GM12878 (cell line): Measurements from ENCODE around the gene ZMYND11. TPM values are rescaled to one million over a fixed set of nuclear protein-coding genes. Genes with fewer than 3 reads are reported as not detected.
A peak's percentile ranks its signal among the peaks of the same experiment; 100 is the strongest.

Experiments used
- ATAC-seq: fragments of 200-7000 bp; cut with Tn5 transposase; 3 replicates; pipeline ENCODE4 v1.9.1; 2020; ENCODE audit warnings: mild to moderate bottlenecking, moderate library complexity
- BruUV-seq: library from RNA; stranded (reverse); fragments of 400-500 nt; replicated peaks from 2 replicates; lab custom pipeline; 2021; lab: Mats Ljungman, UMichigan
- CTCF ChIA-PET: fragments of 300-600 bp; sonication (Branson Sonifier 250); formaldehyde crosslinking; extraction: SDS; loops from one replicate; lab custom pipeline; 2021; ENCODE audit warnings: inconsistent platforms; lab: Yijun Ruan, JAX
- POLR2A ChIA-PET: fragments of 350-600 bp; formaldehyde crosslinking; extraction: SDS; loops from one replicate; lab custom pipeline; 2021; ENCODE audit warnings: inconsistent platforms; lab: Charles Lee
- RAD21 ChIA-PET: fragments of 300-600 bp; sonication (Branson Sonifier 250); formaldehyde crosslinking; loops from one replicate; lab custom pipeline; 2023; ENCODE audit warnings: antibody characterized with exemption; ENCODE audit not compliant: unreplicated experiment; lab: Charles Lee
- SMC1A ChIA-PET: fragments of 300-600 bp; sonication (Branson Sonifier 250); formaldehyde crosslinking; loops from one replicate; lab custom pipeline; 2023; ENCODE audit not compliant: unreplicated experiment, uncharacterized antibody; lab: Charles Lee
- DNase-seq: peaks from one replicate; pipeline ENCODE4 v3.0.0-alpha.2; 2011; ENCODE audit warnings: low read depth, low spot score
- FAIRE-seq: peaks from 3 replicates; lab custom pipeline; 2011; peaks lifted over from hg19 to GRCh38; lab: Jason Lieb, UNC
- H2AFZ ChIP-seq: 2 replicates; pipeline ENCODE4 v1.6.0; 2011; ENCODE audit warnings: low read depth, low read length, control low read depth; ENCODE audit not compliant: control insufficient read depth
- H3K27ac ChIP-seq: 2 replicates; pipeline ENCODE4 v1.5.1; 2011; ENCODE audit warnings: control low read depth; ENCODE audit not compliant: control insufficient read depth, insufficient read depth
- H3K27me3 ChIP-seq, 2 experiments: replicated peaks in 1 of 2; 2 replicates each; pipeline versions ENCODE4 v1.6.0 to v1.6.1; 2011; ENCODE audit warnings: low read length in 1 of 2; ENCODE audit not compliant: control insufficient read depth in 2 of 2, insufficient read depth in 2 of 2
- H3K36me3 ChIP-seq, 2 experiments: 2 replicates each; pipeline ENCODE4 v1.5.1; 2011; ENCODE audit warnings: low read length in 1 of 2; ENCODE audit not compliant: control insufficient read depth in 2 of 2, insufficient read depth in 2 of 2
- H3K4me1 ChIP-seq: 2 replicates; pipeline ENCODE4 v1.6.1; 2011; ENCODE audit warnings: mild to moderate bottlenecking, low read length, moderate library complexity, mixed read lengths; ENCODE audit not compliant: control insufficient read depth, insufficient read depth
- H3K4me2 ChIP-seq: 2 replicates; pipeline ENCODE4 v1.6.0; 2011; ENCODE audit warnings: control low read depth; ENCODE audit not compliant: control insufficient read depth, insufficient read depth
- H3K4me3 ChIP-seq: fragments of 200-600 bp; sonication (generic); 2 replicates; pipeline ENCODE4 v1.5.1; 2016
- H3K79me2 ChIP-seq: 2 replicates; pipeline ENCODE4 v1.6.0; 2011; ENCODE audit warnings: low read length; ENCODE audit not compliant: control insufficient read depth, insufficient read depth
- H3K9ac ChIP-seq: 2 replicates; pipeline ENCODE4 v1.8.0; 2011; ENCODE audit warnings: low read length, control low read depth, mixed read lengths; ENCODE audit not compliant: control insufficient read depth, insufficient read depth
- H3K9me3 ChIP-seq: replicated peaks from 3 replicates; pipeline ENCODE4 v1.5.1; 2011; ENCODE audit warnings: mild to moderate bottlenecking, low read length; ENCODE audit not compliant: control insufficient read depth, insufficient read depth
- H4K20me1 ChIP-seq: 2 replicates; pipeline ENCODE4 v1.6.0; 2011; ENCODE audit not compliant: control insufficient read depth, insufficient read depth
- ASH2L ChIP-seq: fragments of 300-600, 200-600 bp; sonication (generic); IDR thresholded peaks from 2 replicates; pipeline ENCODE4 v1.6.1; 2017; ENCODE audit warnings: low read depth, mild to moderate bottlenecking, borderline replicate concordance
- CHD1 ChIP-seq: IDR thresholded peaks from 2 replicates; pipeline ENCODE4 v1.6.1; 2012; ENCODE audit warnings: low read depth, low read length, improper control_type of control experiment
- CREM ChIP-seq: IDR thresholded peaks from 2 replicates; pipeline ENCODE4 v1.6.1; 2014; ENCODE audit warnings: antibody characterized with exemption, low read depth
- HDAC6 ChIP-seq: fragments of 200-600 bp; sonication (generic); IDR thresholded peaks from one replicate; pipeline ENCODE4 v1.8.0; 2017; ENCODE audit warnings: antibody characterized with exemption; ENCODE audit not compliant: unreplicated experiment
- MTA2 ChIP-seq: fragments of 450-650 bp; IDR thresholded peaks from 2 replicates; pipeline ENCODE4 v1.6.1; 2016; ENCODE audit warnings: low read depth, mild to moderate bottlenecking, moderate library complexity
- NBN ChIP-seq: fragments of 450-650 bp; IDR thresholded peaks from 2 replicates; pipeline ENCODE4 v1.6.1; 2016
- PAX8 ChIP-seq: fragments of 450-650 bp; IDR thresholded peaks from 2 replicates; pipeline ENCODE4 v1.6.1; 2017; ENCODE audit warnings: mild to moderate bottlenecking, moderate library complexity
- SREBF2 ChIP-seq: IDR thresholded peaks from 2 replicates; pipeline ENCODE4 v1.6.1; 2012; ENCODE audit warnings: mild to moderate bottlenecking, low read length
- STAT3 ChIP-seq: IDR thresholded peaks from 2 replicates; pipeline ENCODE4 v1.6.1; 2011; ENCODE audit warnings: low read depth, low read length, improper control_type of control experiment
- TAF1 ChIP-seq: IDR thresholded peaks from 2 replicates; pipeline ENCODE4 v1.6.1; 2011; ENCODE audit warnings: mild to moderate bottlenecking, low read depth, low read length, borderline replicate concordance
- TCF7 ChIP-seq: IDR thresholded peaks from 2 replicates; pipeline ENCODE4 v1.6.1; 2014; ENCODE audit warnings: antibody characterized with exemption, borderline replicate concordance
- ZNF217 ChIP-seq: fragments of 450-650 bp; IDR thresholded peaks from 2 replicates; pipeline ENCODE4 v1.6.1; 2017; ENCODE audit warnings: antibody characterized with exemption, mild to moderate bottlenecking
- ZNF274 ChIP-seq: IDR thresholded peaks from one replicate; pipeline ENCODE4 v1.8.0; 2011; ENCODE audit not compliant: insufficient read length, insufficient read depth
- WGBS: methylation state at CpG from one replicate; pipeline ENCODE4 v1.1.6; 2016; ENCODE audit warnings: low lambda C conversion rate; ENCODE audit not compliant: insufficient replicate concordance, insufficient coverage; ENCODE audit errors: missing lambda C conversion rate; 5-methylcytosine and 5-hydroxymethylcytosine counted together
- in situ Hi-C: fragments of 300-500 bp; cut with MboI; formaldehyde crosslinking; loops from 9 replicates; pipeline ENCODE4 v1.14.3; 2018; ENCODE audit warnings: mixed read lengths
- intact Hi-C: fragments of 100-400 bp; cut with micrococcal nuclease; formaldehyde crosslinking; loops from one replicate; pipeline ENCODE4 v1.14.2; 2022; ENCODE audit not compliant: unreplicated experiment
- polyA plus RNA-seq, 11 experiments: library from polyadenylated mRNA; depleted of rRNA in 4 of 11; unstranded in 6 of 11; stranded (reverse) in 5 of 11; fragments of >200 nt; fragmentation: Nextera tagmentation in 4 of 11; fragmentation: Illumina TruSeq in 1 of 11; extraction: Ambion mirVana in 4 of 11; extraction: Trizol in 1 of 11; gene quantifications; 1 replicate in 1 of 11; 2 replicates in 10 of 11; pipeline versions ENCODE4 v1.2.1 to v1.2.3, GENCODE V29; 2011 to 2016; ENCODE audit warnings: inconsistent platforms in 2 of 11, missing spikeins in 2 of 11, low read depth in 1 of 11
- total RNA-seq, 4 experiments: library from RNA; depleted of rRNA in 3 of 4; stranded (reverse); fragments of >200 nt in 3 of 4; fragmentation: Illumina TruSeq in 1 of 4; extraction: Trizol in 1 of 4; gene quantifications; 2 replicates each; pipeline versions ENCODE4 v1.2.1 to v1.2.3, GENCODE V29; 2013 to 2021
- TF ChIP-seq, protein P1 (sequence below): fragments of 450-650 bp; IDR thresholded peaks from 2 replicates; pipeline ENCODE4 v1.6.1; 2016; ENCODE audit warnings: mild to moderate bottlenecking
- TF ChIP-seq, protein P2 (sequence below): IDR thresholded peaks from 2 replicates; pipeline ENCODE4 v1.6.1; 2011; ENCODE audit warnings: borderline replicate concordance, low read depth, mild to moderate bottlenecking, moderate library complexity, mixed read lengths, low read length; ENCODE audit not compliant: insufficient read depth; ENCODE audit errors: extremely low read length
- TF ChIP-seq, protein P3 (sequence below): fragments of 450-650 bp; formaldehyde crosslinking; IDR thresholded peaks from 2 replicates; pipeline ENCODE4 v1.5.0; 2022; ENCODE audit warnings: mild to moderate bottlenecking, missing genetic modification characterization

The ZMYND11 gene
- total and polyA plus RNA-seq, 10 of the 15 experiments (the other 5 are each of a cell fraction or from before 2014, with no cell fraction given): 3.3 to 24.4 (median 13.1) TPM

DNA sequence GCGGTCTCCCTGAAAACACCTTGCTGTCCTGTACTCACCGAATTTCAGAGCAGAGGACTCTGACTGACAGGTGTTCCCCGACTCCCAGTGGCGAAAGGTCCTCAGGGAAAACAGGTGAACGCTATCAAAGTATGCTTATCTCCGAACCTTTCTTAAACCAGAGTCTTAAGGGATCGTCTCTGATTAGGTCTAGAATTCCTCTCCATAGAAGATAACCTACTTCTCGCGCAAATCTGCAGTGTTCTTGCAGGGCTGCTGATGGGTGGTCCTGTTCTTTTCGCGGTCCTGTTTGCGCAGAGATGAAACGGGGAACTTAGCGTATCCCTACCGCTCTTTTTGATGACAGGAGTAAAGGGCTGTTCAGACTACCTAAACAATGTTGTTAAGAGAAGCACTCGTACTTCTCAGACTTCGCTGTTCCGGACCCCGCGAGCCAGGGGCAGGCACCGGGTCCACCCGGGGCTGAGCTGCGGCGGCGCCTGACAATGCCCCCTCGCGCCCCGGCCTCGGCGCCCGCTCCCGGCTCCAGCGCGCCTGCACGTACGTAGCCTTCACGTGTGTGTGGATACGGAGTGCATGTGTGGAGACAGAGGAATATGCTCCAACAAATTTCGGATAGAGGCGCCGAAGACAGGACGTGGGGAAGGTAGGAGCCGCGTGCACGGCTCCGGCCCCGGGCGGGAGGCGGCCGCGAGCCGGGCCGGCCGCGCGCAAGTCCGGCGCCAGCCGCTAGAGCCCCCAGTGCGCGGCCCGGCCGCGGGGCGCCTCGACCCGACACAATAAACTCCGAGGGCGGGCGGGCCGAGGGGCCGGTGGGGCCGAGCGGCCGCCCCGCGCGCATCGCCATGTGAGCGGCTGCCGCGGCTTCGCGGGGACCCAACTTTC is 766 bp upstream of the ZMYND11 start (continued):
- TF ChIP-seq ASH2L (no peak), CHD1 (no peak)
- TF ChIP-seq, protein P1, sequence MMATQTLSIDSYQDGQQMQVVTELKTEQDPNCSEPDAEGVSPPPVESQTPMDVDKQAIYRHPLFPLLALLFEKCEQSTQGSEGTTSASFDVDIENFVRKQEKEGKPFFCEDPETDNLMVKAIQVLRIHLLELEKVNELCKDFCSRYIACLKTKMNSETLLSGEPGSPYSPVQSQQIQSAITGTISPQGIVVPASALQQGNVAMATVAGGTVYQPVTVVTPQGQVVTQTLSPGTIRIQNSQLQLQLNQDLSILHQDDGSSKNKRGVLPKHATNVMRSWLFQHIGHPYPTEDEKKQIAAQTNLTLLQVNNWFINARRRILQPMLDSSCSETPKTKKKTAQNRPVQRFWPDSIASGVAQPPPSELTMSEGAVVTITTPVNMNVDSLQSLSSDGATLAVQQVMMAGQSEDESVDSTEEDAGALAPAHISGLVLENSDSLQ: peak; percentile 70

DNA sequence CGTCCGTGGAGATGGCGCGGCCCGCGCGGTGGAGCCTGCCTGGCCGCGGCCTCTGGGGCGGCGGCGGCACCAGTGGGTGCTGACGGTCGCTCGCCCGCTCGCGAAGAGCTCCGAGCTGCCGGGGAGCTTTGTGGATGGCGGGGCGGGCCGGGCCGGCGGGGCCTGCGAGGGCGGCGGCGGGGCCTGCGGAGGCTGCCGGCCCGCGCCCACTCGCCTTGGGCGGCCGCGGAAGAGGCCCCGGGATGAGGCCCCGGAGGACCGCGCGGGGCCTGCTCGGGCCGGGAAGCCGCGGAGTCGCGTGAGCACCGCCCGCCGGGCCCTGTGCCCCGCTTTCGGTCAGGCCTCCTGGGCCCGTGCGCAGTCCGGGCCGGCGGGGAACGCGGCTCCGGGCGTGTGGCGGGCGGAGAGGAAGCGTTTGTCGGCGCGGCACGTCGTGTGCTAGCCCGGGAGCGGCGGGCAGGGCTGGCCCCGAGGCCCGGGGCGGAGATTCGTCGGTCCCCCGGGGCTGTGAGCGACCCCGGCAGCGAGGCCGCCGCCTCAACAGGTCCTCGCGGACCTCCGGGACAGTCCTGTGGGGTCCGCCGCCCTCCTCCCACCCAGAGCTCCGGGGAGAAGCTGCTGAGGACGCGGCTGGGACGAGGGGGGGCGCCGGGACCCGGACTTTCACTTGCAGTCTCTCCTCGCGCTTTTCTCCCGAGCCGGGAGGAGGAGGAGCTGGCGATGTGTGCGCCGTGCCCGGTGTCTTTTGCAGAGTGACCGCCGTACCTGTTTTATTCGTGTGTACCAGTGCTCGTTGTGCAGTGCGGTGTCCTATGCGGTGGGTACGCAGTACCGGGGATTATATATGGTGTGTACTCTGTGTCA is 578 bp downstream of the ZMYND11 start:
- Histone ChIP-seq H3K9me3 (no peaks in the 10 kb centered on the region), H3K27me3 (no peaks in the 10 kb centered on the region), H3K4me2 (peak overlapping the region; percentile 95), H2AFZ (peak overlapping the region; percentile 37), H3K27ac (peak overlapping the region; percentile 80), H3K9ac (peak overlapping the region; percentile 79), H3K79me2 (peaks cover 55% of the 10 kb centered on the region), H4K20me1 (peaks cover 7% of the 10 kb centered on the region; the same call in 1 of the 2 replicates), H3K4me3 (peak overlapping the region; percentile 80), H3K4me1 (no peaks in the 10 kb centered on the region), H3K36me3 (no peaks in the 10 kb centered on the region)
- WGBS: under 1% methylated on average over 78 of the region's 112 CpGs
- in situ Hi-C loops: no loop called here
- POLR2A ChIA-PET: no interaction called here
- no peak for FAIRE-seq
- ATAC-seq: peak; percentile 43
- no peak for DNase-seq
- intact Hi-C loops: loop anchor here (2.0 kb wide), 1 partner anchor 55 kb away; no protein-coding TSS in a partner anchor
- RAD21 ChIA-PET: no interaction called here
- no TSS peak for BruUV-seq
- SMC1A ChIA-PET: no interaction called here
- CTCF ChIA-PET: no interaction called here
- TF ChIP-seq NBN (0 out of 2 replicates have a peak, but pooled peaks have one; percentile 32), ZNF274 (no peak), ZNF217 (0 out of 2 replicates have a peak, but pooled peaks have one; percentile 52), TCF7 (no peak), SREBF2 (no peak), PAX8 (no peak), HDAC6 (no peak), STAT3 (no peak), TAF1 (peak; percentile 40; the same call in 1 of the 2 replicates), CREM (peak; percentile 22; the same call in 1 of the 2 replicates), MTA2 (no peak)
- TF ChIP-seq, protein P2, sequence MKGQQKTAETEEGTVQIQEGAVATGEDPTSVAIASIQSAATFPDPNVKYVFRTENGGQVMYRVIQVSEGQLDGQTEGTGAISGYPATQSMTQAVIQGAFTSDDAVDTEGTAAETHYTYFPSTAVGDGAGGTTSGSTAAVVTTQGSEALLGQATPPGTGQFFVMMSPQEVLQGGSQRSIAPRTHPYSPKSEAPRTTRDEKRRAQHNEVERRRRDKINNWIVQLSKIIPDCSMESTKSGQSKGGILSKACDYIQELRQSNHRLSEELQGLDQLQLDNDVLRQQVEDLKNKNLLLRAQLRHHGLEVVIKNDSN: no peak
- TF ChIP-seq, protein P3, sequence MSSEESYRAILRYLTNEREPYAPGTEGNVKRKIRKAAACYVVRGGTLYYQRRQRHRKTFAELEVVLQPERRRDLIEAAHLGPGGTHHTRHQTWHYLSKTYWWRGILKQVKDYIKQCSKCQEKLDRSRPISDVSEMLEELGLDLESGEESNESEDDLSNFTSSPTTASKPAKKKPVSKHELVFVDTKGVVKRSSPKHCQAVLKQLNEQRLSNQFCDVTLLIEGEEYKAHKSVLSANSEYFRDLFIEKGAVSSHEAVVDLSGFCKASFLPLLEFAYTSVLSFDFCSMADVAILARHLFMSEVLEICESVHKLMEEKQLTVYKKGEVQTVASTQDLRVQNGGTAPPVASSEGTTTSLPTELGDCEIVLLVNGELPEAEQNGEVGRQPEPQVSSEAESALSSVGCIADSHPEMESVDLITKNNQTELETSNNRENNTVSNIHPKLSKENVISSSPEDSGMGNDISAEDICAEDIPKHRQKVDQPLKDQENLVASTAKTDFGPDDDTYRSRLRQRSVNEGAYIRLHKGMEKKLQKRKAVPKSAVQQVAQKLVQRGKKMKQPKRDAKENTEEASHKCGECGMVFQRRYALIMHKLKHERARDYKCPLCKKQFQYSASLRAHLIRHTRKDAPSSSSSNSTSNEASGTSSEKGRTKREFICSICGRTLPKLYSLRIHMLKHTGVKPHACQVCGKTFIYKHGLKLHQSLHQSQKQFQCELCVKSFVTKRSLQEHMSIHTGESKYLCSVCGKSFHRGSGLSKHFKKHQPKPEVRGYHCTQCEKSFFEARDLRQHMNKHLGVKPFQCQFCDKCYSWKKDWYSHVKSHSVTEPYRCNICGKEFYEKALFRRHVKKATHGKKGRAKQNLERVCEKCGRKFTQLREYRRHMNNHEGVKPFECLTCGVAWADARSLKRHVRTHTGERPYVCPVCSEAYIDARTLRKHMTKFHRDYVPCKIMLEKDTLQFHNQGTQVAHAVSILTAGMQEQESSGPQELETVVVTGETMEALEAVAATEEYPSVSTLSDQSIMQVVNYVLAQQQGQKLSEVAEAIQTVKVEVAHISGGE (CRISPR knock-in tag): no peak
